Liver (tissue), 2 donors: ENCODE data around the gene EMID1.

ENCODE experiments used
- CTCF ChIP-seq: fragments of 150-350 bp; IDR thresholded peaks from 2 replicates; pipeline ENCODE4 v1.5.1; 2017; ENCODE audit warnings: improper control_type of control experiment, low read depth, low read length; ENCODE audit not compliant: missing input control
- MAX ChIP-seq: IDR thresholded peaks from 2 replicates; pipeline ENCODE4 v1.6.1; 2016; ENCODE audit warnings: antibody characterized with exemption
- ZBTB33 ChIP-seq: IDR thresholded peaks from 2 replicates; pipeline ENCODE4 v1.6.1; 2016; ENCODE audit warnings: antibody characterized with exemption
- donor health status: healthy.

- TF ChIP-seq ZBTB33 = no peak
- TF ChIP-seq CTCF = no peak
- no peak for TF ChIP-seq MAX
Measured at GRCh38 chr22:29207243-29207550, 1.5 kb downstream of the EMID1 start.
